ENCODE results near the gene YWHAQ. TPM values are rescaled to one million over a fixed set of nuclear protein-coding genes. Genes with fewer than 3 reads are reported as not detected.

Gene YWHAQ
- total RNA-seq, 2 donors from 2014 or later = 158 to 183 TPM

DNA sequence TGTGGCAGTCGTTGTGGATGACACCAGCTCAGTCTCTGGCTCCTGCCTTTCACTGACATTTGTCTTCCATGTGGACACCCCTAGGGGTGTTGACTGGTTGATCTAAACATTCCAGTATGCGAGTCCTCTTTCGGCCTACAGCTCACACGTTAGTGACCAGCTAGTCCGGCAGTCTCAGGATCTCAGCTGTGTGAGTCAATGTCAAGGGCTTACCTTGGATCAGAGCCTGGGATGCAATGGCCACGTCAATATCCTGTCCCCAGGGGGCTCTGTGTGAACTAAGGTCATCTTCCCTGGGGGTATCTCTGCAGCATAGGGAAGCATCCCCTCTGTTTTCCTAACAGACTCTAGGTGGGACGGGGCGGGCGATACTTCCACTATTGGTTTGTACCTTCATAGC is 35.1 kb upstream of the YWHAQ start:
- TF ChIP-seq, protein P1, sequence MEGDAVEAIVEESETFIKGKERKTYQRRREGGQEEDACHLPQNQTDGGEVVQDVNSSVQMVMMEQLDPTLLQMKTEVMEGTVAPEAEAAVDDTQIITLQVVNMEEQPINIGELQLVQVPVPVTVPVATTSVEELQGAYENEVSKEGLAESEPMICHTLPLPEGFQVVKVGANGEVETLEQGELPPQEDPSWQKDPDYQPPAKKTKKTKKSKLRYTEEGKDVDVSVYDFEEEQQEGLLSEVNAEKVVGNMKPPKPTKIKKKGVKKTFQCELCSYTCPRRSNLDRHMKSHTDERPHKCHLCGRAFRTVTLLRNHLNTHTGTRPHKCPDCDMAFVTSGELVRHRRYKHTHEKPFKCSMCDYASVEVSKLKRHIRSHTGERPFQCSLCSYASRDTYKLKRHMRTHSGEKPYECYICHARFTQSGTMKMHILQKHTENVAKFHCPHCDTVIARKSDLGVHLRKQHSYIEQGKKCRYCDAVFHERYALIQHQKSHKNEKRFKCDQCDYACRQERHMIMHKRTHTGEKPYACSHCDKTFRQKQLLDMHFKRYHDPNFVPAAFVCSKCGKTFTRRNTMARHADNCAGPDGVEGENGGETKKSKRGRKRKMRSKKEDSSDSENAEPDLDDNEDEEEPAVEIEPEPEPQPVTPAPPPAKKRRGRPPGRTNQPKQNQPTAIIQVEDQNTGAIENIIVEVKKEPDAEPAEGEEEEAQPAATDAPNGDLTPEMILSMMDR (IDR thresholded peaks at IDR 0.05) = no peak
- no peak overlapping the region for H3K4me3 ChIP-seq
- H3K27ac ChIP-seq = no peak overlapping the region
- no peaks in the 10 kb centered on the region for H3K9me3 ChIP-seq
- no peaks in the 10 kb centered on the region for H3K36me3 ChIP-seq
- H3K27me3 ChIP-seq (replicated peaks; ENCODE audit: insufficient read depth) = no peaks in the 10 kb centered on the region
- H3K4me1 ChIP-seq (ENCODE audit: control insufficient read depth in 1 of 2, low read depth in 2 of 2) = no peaks in the 10 kb centered on the region
- DNase-seq (ENCODE audit: low spot score) (no peak), ATAC-seq (ENCODE audit: insufficient number of reproducible peaks, low FRiP score, low read depth) (no peak)

GRCh38 chr2:9664365-9664764 is 33.6 kb upstream of the YWHAQ start:
- H3K27me3 ChIP-seq (replicated peaks; ENCODE audit: insufficient read depth) = no peaks in the 10 kb centered on the region
- DNase-seq (ENCODE audit: low spot score) = no peak
- TF ChIP-seq, protein P1 (IDR thresholded peaks at IDR 0.05) = no peak
- no peaks in the 10 kb centered on the region for H3K36me3 ChIP-seq
- H3K4me3 ChIP-seq = no peak overlapping the region
- H3K4me1 ChIP-seq (ENCODE audit: control insufficient read depth in 1 of 2, low read depth in 2 of 2) = no peaks in the 10 kb centered on the region
- ATAC-seq (ENCODE audit: insufficient number of reproducible peaks, low FRiP score, low read depth) = no peak
- H3K27ac ChIP-seq = no peak overlapping the region
- H3K9me3 ChIP-seq = no peaks in the 10 kb centered on the region

DNA sequence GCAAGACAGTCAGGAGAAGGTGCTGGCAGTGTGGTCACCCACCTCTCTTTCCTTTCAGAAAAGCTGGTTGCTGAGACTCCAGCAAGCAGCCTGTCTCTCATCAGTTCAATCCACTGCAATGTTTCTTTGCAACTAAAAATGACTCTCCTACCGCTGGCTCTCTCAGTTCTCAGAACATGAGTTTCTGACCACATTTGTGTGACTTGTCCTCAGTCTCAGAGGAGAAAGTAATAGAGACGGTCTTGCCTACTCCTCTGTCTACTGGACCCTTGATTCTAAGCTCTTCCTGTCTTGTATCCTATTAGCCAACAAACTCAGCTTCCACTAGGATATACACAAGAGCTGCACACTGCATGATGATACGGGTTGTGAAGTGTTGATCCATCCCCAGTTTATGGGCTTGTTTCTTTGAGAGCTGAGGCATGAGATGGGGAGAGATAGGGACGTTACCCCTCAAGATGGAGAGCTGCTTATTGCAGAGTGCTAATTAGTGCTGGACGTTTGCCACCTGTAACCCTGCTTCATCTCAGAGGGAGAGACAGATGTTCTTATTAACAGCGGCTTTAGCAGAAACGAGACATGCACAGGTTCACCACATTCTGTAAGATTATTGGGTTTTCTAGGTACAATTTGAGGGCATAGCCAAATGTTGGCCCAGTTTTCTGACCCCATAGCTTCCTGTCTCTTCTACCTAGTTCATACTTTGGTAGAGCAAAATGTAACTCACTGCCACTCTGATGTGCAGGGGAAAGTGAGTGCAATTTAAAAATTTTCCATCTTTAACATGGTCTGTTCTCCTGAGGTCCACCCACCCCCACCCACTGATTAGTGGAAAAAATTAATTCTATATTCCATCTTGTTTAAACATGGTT is 32.4 kb upstream of the YWHAQ start:
- Histone ChIP-seq H3K4me1 (ENCODE audit: control insufficient read depth in 1 of 2, low read depth in 2 of 2) (no peaks in the 10 kb centered on the region), H3K4me3 (no peak overlapping the region), H3K36me3 (no peaks in the 10 kb centered on the region), H3K27me3 (replicated peaks; ENCODE audit: insufficient read depth) (no peaks in the 10 kb centered on the region), H3K9me3 (no peaks in the 10 kb centered on the region), H3K27ac (no peak overlapping the region)
- no peak for DNase-seq (ENCODE audit: low spot score)
- no peak for ATAC-seq (ENCODE audit: insufficient number of reproducible peaks, low FRiP score, low read depth)
- TF ChIP-seq, protein P1 (IDR thresholded peaks at IDR 0.05) = no peak

- no peaks in the 10 kb centered on the region for H3K36me3 ChIP-seq
- no peaks in the 10 kb centered on the region for H3K27me3 ChIP-seq (replicated peaks; ENCODE audit: insufficient read depth)
- H3K27ac ChIP-seq = no peak overlapping the region
- ATAC-seq (ENCODE audit: insufficient number of reproducible peaks, low FRiP score, low read depth) (no peak), DNase-seq (ENCODE audit: low spot score) (no peak)
- H3K4me1 ChIP-seq (ENCODE audit: control insufficient read depth in 1 of 2, low read depth in 2 of 2) = no peaks in the 10 kb centered on the region
- H3K9me3 ChIP-seq = no peaks in the 10 kb centered on the region
- TF ChIP-seq, protein P1 (IDR thresholded peaks at IDR 0.05) = no peak
- H3K4me3 ChIP-seq = no peak overlapping the region
These were observed 30.5 kb upstream of the YWHAQ start for GRCh38 chr2:9661261-9661660.

- Histone ChIP-seq H3K36me3 (no peaks in the 10 kb centered on the region), H3K27ac (no peak overlapping the region), H3K27me3 (replicated peaks; ENCODE audit: insufficient read depth) (no peaks in the 10 kb centered on the region), H3K4me3 (no peak overlapping the region), H3K4me1 (ENCODE audit: control insufficient read depth in 1 of 2, low read depth in 2 of 2) (no peaks in the 10 kb centered on the region), H3K9me3 (no peaks in the 10 kb centered on the region)
- TF ChIP-seq, protein P1 (IDR thresholded peaks at IDR 0.05) = no peak
- no peak for ATAC-seq (ENCODE audit: insufficient number of reproducible peaks, low FRiP score, low read depth)
- DNase-seq (ENCODE audit: low spot score) = no peak
These were observed 30.0 kb upstream of the YWHAQ start for GRCh38 chr2:9660781-9661180.
